HepG2 (cell line): Measurements from ENCODE around the gene CHID1.

Source experiments
- EED ChIP-seq: sonication (generic); formaldehyde crosslinking; IDR thresholded peaks from 2 replicates; pipeline ENCODE4 v1.5.0; 2020; ENCODE audit warnings: mild to moderate bottlenecking, missing genetic modification reagents
- NR2C2 ChIP-seq: sonication (generic); formaldehyde crosslinking; IDR thresholded peaks from 2 replicates; pipeline ENCODE4 v1.4.0; 2020; ENCODE audit warnings: missing genetic modification reagents, mild to moderate bottlenecking, moderate library complexity, borderline replicate concordance
- POLR2G ChIP-seq: fragments of 200-400 bp; formaldehyde crosslinking; IDR thresholded peaks from 2 replicates; pipeline ENCODE4 v1.6.1; 2018; ENCODE audit warnings: mild to moderate bottlenecking, low read depth, low read length, moderate library complexity
- SMAD1 ChIP-seq: sonication (generic); formaldehyde crosslinking; IDR thresholded peaks from 2 replicates; pipeline ENCODE4 v1.4.0; 2020; ENCODE audit warnings: missing genetic modification reagents, low read depth, mild to moderate bottlenecking, borderline replicate concordance
- USF2 ChIP-seq, 2 experiments: sonication (generic) in 1 of 2; formaldehyde crosslinking in 1 of 2; IDR thresholded peaks; 2 replicates each; pipeline versions ENCODE4 v1.5.1 to v1.6.1; 2011 to 2020; ENCODE audit warnings: borderline replicate concordance in 1 of 2, low read depth in 1 of 2, low read length in 1 of 2, mild to moderate bottlenecking in 1 of 2, missing genetic modification reagents in 1 of 2, moderate library complexity in 1 of 2
- TF ChIP-seq, protein P1 (sequence below): sonication (generic); formaldehyde crosslinking; conservative IDR thresholded peaks from 2 replicates; pipeline ENCODE4 v1.8.1; 2023; ENCODE audit warnings: missing genetic modification reagents

- TF ChIP-seq USF2 (IDR thresholded peaks at IDR 0.05; ENCODE audit: low read depth, low read length) = no peak
- no peak for TF ChIP-seq USF2 (CRISPR knock-in tag; IDR thresholded peaks at IDR 0.05; ENCODE audit: borderline replicate concordance)
- no peak for TF ChIP-seq NR2C2 (CRISPR knock-in tag)
- no peak for TF ChIP-seq SMAD1
- TF ChIP-seq, protein P1, sequence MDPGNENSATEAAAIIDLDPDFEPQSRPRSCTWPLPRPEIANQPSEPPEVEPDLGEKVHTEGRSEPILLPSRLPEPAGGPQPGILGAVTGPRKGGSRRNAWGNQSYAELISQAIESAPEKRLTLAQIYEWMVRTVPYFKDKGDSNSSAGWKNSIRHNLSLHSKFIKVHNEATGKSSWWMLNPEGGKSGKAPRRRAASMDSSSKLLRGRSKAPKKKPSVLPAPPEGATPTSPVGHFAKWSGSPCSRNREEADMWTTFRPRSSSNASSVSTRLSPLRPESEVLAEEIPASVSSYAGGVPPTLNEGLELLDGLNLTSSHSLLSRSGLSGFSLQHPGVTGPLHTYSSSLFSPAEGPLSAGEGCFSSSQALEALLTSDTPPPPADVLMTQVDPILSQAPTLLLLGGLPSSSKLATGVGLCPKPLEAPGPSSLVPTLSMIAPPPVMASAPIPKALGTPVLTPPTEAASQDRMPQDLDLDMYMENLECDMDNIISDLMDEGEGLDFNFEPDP (CRISPR knock-in tag) = no peak
- TF ChIP-seq EED (CRISPR knock-in tag) = no peak
- no peak for TF ChIP-seq POLR2G
These were observed 22.7 kb upstream of the CHID1 start for GRCh38 chr11:933142-933851.
